ENCODE results near the gene SAMD4B.
"Not testable (repeated sequence)": the region's sequence is repeated elsewhere in the genome, so short reads cannot be mapped to it uniquely, and the experiment has no call there.

Gene SAMD4B

DNA sequence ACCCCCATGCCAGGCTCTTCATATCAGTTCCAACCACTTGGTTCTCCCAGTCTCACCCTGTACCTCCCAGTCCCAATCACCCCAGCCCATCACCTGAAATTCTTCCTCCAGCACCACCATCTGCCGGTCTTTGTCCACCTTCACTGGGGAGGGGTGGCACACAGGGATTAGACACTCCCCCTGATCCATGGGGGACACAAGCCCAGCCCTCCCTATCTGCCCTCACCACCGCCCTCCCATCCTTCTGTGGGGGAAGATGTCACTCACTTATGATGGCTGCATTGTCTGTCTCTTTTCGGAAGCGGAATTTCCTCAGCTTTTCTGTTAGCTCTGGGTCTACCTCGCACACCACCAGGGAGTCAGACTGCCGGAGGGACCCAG is 7.1 kb upstream of the SAMD4B start:
- no peak for DNase-seq

DNA sequence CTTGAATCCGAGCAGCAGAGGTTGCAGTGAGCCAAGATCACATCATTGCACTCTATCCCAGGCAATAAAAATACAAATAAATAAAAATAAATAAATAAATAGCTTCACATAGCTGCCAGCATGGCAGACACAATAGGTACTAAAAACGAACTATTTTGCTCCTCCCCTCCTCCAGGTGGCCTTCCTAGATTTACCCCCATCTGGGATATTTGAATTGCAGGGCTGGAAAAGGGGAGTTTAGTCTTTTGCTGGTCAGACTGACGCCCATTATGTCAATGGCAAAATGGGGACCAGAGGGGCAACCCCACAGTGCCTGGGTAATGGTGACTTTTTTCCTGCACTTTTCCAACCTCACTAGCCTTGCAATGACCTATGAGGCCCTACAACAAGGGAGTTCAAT is 5.7 kb upstream of the SAMD4B start:
- no peak for DNase-seq

DNA sequence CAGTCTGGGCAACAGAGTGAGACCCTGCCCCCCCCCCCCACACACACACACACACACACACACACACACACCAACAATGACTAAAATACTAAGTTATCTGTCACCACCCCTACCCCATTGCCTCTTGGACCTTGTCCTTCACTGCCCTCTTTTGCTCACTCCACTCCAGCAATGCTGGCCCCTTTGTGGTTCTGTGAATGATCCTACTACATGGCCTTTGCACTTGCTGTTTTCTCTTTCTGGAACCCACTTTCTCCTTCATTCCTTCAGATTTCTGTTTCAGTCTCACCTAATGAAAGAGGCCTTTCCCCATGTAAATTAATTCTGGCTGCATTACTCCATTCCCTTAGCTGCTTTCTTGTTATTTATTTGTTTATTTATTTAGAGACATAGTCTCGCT is 2.5 kb upstream of the SAMD4B start:
- no peak for DNase-seq

DNA sequence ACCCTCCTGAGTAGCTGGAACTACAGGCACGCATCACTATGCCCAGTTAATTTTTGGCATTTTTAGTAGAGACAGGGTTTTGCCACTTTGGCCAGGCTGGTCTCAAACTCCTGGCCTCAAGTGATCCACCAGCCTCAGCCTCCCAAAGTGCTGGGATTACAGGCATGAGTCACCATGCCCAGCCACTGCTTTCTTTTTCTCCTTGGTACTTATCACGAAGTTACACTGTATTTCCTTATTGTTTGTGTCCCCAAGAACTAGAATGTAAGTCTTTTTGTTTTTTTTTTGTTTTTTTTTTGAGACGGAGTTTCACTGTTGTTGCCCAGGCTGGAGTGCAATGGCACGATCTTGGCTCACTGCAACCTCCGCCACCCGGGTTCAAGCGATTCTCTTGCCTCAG is 2.1 kb upstream of the SAMD4B start:
- DNase-seq: not testable (repeated sequence)

DNA sequence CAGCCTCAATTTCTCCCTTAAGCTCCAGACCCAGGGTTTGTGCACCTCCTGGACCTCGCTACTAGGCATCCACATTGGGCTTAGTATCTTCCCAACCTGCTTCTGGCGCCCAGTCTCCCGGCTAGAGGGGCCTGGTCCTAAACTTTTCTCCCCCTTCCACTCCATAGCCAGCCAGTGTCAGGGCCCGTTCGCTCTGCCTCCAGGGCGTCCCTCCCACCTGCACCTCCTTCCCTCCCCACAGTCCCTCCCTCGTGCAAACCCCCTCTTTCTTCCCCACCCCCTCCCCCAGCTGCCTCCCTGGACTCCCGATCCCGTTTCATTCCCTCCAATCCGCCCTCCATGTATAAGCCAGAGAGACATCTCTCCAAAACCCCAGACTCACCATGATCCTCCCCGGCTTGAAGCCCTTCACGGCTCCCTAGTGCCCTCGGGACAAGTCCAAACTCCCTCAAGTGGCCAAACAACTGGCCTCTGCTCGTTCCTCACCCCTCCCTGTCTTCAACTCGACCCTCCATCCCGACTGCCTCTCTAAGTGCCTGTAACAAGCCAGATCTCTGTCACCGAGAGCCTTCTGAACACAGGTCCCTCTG is 997 bp upstream of the SAMD4B start:
- DNase-seq: no peak

DNA sequence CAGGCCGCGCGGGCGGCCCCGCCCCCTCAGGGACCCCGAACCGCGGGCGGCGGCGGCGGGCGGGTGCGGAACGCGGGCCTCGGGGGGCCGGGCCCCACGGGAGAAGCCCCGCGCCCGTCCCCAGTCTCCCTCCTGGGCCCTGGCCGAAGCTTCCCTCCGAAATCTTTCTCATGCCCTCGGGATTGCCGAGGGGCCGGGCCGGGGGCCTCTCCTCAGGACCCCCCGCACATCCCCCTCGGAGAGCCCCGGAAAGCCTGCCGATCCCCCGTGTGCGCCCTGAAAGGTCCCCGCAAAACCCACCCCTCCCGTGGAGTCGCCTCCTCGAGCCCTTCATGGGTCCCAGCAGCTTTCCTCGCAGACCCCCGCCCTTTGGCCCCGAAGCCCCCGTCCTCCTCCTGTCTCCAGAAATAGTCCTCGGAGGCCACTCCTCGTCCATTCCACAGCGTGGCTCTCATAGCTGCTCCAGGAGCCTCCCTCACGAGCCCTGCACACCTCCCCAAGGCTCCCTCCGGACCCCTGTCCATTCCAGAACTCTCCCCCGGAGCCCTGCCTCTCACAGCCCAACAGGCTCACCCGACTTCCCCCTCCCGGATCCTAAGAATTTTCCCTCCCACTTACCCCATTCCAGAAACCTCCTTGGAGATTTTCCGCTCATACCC is 555 bp downstream of the SAMD4B start:
- DNase-seq: peak; percentile 8

DNA sequence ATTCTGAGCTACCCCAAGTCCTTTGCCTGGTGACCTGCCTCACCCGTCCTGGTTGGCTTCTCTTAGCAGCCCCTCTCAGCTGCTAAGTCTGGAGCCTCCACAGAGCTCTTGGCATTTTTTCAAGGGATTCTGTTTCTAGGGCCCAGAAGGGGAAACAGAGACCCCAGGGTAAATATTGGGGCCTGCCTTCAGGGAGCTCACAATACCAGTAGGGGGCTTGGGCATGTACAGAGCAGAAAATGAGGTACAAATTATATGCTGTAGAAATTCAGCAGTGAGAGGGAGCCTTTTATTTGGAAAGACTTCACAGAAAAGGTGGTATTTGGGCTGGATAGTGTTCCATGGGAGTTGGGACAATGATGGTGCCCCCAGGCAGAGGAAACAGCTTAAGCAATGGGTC is 3.7 kb downstream of the SAMD4B start:
- no peak for DNase-seq

DNA sequence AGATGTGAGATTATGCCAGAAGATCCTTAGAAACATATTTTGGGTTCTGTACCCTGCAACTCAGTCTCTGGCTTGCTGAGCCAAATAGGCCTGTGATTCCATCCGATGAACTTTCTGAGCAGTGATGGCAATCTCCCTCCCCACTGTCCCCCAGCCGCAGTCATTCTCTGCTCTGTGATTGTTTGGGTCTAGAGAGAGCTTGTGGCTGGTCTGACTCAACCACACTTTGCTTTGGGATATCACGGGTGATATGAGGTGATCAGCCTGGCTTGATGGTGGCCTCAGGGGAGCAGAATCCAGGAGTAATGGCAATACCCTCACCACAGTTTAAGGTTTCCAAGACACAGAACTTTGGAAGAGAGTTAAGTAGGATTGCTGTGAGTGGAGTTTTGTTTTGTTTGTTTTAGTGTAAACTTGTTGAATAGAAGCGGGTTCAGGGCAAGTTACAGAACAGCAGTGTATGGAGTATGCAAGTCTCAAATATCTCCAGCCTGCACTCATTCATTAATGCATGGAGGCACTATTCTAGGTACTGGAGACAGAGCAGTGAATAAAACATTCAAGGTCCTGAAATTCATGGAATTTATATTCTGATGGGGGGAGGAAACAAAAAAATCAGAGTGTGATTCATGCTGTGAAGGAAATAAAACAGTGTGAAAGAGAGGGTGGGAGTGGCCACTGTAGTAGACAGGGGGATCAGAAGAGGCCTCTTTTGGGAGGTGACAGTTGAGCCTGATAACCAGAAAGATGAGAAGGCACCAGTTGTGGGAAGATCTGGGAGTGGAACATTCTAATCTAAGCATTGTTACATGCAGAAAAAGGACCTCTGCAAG is 5.3 kb downstream of the SAMD4B start:
- no peak for DNase-seq

DNA sequence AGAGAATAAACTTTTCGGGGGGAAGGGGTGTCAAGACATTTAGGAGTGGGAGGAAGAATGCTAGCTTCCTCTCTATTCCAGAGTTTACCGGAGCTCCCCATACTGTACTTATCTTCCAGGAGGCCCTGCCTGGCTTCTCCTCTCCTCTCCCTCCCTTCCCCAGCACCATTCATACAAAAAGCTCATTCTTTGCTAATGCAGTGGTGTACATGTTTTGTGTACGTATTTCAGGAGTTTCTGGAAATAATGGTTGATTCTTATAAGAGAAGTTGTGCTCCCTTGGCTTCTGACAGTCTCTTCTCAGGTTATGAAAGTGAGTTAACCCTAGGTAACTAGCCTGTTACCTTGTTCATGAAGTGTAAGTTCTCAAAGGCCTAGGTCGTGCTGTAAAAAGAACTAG is 7.1 kb downstream of the SAMD4B start:
- no peak for DNase-seq

DNA sequence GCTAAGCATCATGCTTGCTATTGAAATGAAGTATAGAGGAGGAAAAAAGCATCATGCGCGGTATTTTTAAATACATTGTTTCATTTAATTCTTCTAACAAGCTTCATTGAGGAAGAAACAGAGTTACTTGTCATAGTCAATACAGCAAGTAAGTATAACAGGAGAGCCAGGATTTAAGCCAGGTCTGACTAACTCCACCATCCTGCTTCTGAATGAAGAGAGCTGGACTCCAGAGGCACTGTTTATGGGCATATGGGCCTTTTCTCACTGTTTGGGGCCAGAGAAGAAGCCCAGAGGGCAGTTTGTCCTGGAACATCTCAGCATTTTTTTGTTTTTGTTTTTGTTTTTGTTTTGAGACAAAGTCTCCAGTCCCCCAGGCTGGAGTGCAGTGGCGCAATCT is 7.9 kb downstream of the SAMD4B start:
- DNase-seq: no peak

DNA sequence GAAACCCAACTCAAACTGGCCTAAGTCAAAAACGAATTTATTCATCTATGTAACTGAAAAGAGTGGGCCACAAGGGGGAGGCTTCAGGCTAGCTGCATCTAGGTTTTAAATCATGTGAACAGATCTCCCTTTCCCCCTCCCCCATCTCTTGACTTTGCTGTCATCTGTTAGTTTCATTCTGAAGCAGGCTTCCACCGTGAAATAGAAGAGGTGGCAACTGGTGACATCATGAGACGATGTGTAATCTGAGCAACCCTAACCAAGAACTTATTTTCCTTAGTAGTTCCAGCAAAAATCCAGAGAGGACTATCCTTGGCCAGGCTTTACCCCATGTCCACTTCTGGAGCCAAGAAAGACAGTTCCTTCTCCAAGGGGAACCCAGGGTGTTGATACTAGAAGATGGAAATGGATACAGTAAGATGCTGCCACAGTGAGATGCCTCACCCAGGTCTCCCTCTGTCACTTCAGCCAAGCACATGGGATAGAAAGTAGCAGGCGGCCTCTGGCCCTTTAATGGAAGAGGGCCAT is 9.4 kb downstream of the SAMD4B start:
- no peak for DNase-seq

DNA sequence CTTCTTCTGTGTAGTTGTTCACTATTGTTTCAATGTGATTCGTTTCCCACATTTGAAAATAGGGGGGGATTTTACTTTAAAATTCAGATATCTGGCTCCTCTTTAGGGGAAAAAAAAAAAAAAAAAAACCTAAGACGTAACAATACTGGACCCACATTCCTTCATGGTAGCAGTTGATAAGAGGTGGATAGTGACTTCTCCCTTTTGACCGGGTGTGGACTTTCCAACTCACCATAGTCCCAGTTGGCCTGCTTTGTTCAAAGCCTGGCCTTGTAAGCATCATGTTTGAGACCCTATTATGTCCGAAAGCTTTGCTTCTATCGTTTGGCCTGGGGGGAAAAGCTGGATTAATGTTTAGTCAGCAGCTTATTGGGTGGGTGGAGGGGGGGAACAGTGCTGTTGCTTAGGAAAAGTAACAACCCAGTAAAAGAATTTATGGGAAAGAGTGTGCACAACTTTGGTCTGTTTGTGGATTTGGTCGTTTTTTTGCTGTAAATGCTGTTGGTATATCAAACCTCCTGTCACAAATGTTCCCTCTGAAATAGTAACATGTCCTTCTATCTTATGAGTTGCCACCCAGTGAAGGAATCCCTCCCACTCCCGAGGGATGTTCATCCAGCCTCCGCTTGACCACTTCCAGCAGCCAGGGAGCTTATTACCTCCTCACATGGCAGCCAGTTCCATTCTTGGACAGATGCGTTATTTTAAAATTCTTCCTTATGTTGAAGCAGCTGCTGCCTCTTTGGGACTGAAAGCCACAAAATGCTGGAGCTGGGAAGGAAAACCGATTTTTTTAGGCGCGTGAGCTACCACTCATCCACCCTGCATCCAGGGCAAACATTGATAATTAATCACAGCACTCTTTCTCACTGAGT is 10.4 kb downstream of the SAMD4B start:
- no peak for DNase-seq

DNA sequence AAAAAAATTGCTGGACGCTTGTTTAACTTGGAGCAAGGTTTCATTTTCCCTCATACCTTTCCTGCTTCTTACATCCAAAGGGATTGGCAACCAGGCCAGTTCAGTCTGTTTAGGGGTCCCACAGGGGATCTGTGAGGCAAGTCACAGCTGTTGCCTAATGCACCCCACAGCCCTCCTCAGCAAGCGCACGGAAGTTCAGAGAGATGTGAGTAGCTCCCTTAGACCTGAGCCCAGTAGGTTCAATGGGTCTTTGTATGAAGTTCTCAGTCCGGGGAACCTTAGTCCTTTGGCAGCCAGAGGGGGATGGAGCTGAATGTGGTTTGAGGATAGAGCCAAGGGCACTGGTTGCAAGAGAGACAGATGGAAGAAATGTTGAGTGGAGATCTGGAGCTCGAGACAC is 13.0 kb downstream of the SAMD4B start:
- DNase-seq: no peak

DNA sequence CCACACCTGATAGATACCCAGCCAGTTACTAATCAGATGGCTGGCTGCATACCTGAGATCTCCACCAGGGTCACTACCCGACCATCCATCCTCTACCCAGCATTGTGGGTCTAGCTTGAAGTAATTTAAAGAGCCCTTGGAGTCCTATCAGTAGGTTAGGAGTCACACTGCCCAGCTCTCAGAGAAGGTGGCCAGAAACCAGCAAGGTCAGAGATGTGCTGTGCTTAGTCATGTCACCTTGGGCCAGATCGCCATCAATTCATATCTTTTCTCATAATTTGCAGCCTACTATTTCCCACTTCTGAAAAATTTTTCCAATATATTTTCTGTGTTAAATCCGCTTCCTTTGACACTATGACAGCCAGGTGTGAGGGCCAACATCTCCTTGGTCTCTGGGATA is 13.9 kb downstream of the SAMD4B start:
- DNase-seq: no peak

DNA sequence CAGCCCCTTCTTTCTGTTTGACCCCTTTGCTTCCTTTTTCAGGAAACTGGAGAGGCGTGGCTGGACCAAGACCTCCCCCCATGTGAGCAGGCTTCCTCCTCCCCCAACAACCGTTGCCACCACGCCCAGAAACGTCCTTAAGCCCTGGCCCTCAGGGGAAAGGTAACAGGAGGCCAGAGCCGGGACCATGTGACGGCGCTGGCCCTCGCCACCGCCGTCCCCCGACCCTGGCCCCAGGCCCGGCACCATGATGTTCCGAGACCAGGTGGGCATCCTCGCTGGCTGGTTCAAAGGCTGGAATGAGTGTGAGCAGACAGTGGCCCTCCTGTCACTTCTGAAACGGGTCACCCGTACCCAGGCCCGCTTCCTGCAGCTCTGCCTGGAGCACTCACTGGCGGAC is 14.4 kb downstream of the SAMD4B start:
- DNase-seq: no peak

DNA sequence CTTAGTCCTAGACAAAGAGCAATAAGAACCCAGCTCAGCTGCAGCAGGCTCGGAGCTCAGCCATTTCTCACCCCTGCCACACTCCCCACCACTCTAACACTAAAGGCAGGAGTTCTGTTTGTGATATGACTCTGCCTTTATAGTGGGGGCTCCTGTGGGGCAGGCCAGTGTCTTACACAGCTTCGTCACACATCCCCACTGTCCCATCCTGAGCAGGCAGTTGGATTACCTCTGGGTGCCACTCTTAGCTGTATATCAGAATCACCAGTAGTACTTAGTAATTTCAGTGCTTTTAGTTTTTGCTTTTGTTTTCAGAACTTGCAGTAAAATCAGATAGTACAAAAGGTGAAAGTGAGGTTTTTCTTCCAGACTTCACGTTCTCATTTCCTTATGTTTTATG is 16.8 kb downstream of the SAMD4B start:
- DNase-seq: no peak

DNA sequence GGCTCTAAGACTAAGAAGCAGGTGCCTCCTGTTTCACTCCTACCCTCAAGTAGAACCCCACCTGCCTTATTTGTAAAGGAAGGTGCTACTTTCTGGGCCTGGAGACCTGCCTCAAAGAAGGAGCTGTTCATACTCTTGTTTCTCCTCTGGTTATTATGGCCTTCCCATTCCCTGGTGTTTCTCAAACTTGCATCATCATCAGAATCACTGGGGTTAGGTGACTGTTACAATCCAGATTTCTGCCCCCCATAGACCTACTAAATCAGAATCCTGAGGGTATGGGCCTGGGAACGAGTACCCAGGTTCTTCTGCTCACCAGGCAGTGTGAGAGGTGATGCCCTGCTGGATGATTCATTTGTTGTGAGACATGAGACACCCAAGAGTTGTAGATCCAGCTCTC is 18.4 kb downstream of the SAMD4B start:
- no peak for DNase-seq

DNA sequence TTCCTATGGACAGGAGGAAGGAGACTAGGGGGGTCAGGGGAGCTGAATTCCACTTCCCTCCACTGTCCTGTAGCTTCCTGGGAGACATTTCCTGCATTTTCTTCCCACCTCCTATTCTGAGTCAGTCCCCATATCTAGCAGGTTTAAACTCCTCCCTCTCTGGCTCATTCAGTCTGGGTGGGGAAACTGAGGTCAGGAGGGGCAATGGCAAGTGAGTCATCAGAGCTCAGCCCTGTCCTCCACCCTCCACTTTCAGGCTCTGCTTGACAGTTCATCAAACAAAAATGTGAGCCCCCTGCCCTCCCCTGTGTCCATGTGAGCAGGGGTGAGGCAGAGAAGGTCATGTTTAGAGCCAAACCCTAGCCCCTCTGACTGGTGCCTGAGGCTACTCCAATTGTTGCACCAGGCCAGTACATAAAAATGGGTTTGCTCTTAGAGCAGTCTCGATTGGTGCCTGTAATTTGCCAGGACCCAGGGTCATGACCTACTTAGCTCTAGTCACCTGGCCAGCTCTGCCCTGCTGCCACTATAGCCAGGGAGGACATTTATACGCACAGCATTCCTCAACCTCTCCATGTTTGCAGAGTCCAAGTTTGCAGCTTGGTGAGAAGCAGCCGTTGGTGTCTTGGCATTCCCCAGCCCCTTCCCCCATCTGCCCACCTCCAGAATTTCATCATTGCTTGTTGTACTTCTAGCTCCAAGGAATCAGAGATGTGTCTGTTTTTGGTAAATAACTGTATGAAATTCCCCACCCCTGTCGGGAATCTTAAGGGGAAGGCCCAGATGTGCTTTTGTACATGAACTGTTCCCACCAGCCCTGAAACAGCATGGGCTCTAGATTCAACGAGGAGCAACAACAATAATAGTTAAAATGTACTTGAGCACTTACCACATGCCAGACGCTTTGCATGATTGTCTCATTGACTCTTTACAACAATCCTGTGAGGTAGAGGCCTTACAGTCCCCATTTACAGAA is 20.7 kb downstream of the SAMD4B start:
- no peak for DNase-seq

DNA sequence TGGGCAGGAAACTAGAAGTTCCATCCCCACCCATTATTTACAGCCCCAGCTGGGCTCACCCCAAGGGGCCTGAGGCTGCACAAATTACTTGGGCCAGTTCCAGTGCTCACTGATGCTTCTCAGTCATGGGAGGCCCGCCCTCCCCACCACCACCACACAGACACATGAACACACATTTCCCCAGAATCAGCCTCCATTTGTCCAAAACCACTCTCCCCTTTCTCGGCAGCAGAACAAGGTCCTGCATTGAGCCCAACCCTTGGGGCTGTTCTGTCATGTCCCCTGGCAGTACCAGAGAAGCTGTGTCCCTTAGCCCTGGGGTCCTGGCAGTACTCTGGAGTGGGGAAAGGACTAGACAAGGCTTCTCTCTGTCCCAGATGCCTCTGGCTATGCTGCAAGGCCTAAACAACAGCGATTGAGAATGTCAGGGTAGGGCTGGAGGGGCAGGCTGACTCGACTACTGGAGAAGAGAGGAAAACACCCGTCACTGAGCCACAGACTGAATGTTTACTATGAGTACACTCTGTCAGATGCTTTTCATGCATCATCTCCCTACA is 21.8 kb downstream of the SAMD4B start:
- no peak for DNase-seq

DNA sequence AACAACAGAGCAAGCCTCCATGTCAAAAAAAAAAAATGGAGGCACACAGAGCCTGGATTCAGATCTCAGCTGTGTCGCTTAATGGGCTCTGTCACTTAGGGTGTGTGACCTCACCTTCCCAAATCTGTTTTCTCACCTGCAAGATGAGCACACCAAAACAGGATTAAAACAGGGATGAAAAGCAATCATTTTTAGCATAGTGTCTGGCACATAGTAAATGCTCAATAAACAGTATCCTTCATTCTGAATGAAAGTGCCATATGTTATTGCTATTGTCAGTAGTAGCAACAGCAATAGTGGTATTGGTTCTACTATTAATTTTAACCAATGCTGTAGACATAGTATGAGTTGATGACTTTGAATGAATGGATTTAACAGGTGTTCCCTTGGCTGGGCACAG is 23.3 kb downstream of the SAMD4B start:
- DNase-seq: no peak

DNA sequence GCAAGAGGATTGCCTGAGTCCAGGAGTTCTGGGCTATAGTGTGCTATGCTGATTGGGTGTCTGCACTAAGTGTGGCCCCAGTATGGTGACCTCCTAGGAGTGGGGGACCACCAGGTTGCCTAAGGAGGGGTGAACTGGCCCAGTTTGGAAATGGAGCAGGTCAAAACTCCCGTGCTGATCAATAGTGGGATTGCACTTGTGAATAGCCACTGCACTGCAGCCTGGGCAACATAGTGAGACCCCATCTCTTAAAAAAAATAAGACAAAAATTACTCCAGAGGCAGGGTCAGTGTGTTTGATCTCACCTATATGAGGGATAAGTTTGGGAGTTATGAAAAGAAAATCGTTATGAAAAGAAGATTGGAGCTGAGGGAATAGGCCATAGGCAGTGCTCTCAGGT is 27.0 kb downstream of the SAMD4B start:
- DNase-seq: no peak

DNA sequence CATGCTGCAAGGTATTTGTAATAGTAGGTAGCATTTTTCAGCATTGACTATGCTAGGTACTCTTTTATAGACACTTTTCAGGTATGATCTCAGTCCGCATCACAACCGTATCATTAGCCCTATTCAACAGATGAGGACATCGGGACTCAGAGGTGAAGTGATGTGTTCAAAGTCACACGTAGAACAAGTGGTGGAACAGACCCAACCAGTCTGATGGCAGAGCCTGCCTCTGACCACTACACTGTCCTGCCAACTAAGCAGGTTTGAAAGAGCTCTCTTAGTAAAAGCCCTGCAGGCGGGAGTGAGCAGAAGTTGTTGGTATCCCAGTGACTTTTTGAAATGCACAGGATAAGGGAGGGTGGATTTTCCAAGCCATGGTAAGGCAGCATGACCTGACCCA is 28.5 kb downstream of the SAMD4B start:
- no peak for DNase-seq

All from retina (tissue), 1 donor.